Psoas muscle (tissue), 8 donors: ENCODE results near the gene NAA20. TPM values are rescaled to one million over a fixed set of nuclear protein-coding genes. Genes with fewer than 3 reads are reported as not detected.
A peak's percentile ranks its signal among the peaks of the same experiment; 100 is the strongest.

Experiments used
- ATAC-seq, 4 donors: fragments of 200-7000 bp; cut with Tn5 transposase; one replicate each; pipeline ENCODE4 v1.9.1; 2020; ENCODE audit warnings: moderate library complexity in 3 of 4, mild to moderate bottlenecking in 2 of 4
- DNase-seq, 2 donors: peaks; one replicate each; pipeline ENCODE4 v3.0.0-alpha.2; 2020
- H3K27ac ChIP-seq: fragments of 200-600 bp; one replicate; pipeline ENCODE4 v1.8.0; 2022
- H3K27me3 ChIP-seq, 3 donors: fragments of 200-600 bp in 1 of 3; one replicate each; pipeline versions ENCODE4 v1.6.1 to v1.8.0; 2013 to 2022; ENCODE audit warnings: low read length in 2 of 3, mild to moderate bottlenecking in 2 of 3, moderate library complexity in 1 of 3; ENCODE audit not compliant: insufficient read depth in 3 of 3
- H3K36me3 ChIP-seq, 2 donors: fragments of 200-600 bp in 1 of 2; one replicate each; pipeline versions ENCODE4 v1.6.1 to v1.8.0; 2013 to 2022; ENCODE audit warnings: low read depth in 1 of 2, mild to moderate bottlenecking in 1 of 2, moderate library complexity in 1 of 2; ENCODE audit not compliant: insufficient read depth in 1 of 2
- H3K4me1 ChIP-seq: fragments of 200-600 bp; one replicate; pipeline ENCODE4 v1.8.0; 2022
- H3K4me3 ChIP-seq: fragments of 200-600 bp; one replicate; pipeline ENCODE4 v1.8.0; 2022; ENCODE audit warnings: mild to moderate bottlenecking
- H3K9me3 ChIP-seq: fragments of 200-600 bp; one replicate; pipeline ENCODE4 v1.8.0; 2022
- WGBS, 3 donors: extraction: QIAGEN DNeasy Blood & Tissue Kit; methylation state at CpG; one replicate each; pipeline versions ENCODE4 v1.1.6 to v1.1.7; 2013; 5-methylcytosine and 5-hydroxymethylcytosine counted together
- intact Hi-C, 2 donors: fragments of 100-400 bp; cut with DNase I; formaldehyde crosslinking; loops; one replicate each; pipeline versions ENCODE4 v1.11.0 to v1.14.2; 2022
- polyA plus RNA-seq, 3 donors: library from polyadenylated mRNA; stranded (reverse); fragments of 200-250 nt; gene quantifications; one replicate each; pipeline ENCODE4 v1.2.3, GENCODE V29; 2013
- total RNA-seq, 4 donors: library from RNA; stranded (reverse); fragmentation: NEBNext Ultra II Directional in 2 of 4; extraction: Animal tissue kit (Norgen Biotek cat#: 25700) in 2 of 4; gene quantifications; one replicate each; pipeline versions ENCODE4 v1.2.1 to v1.2.4, GENCODE V29; 2021 to 2023
- TF ChIP-seq, protein P1 (sequence below): fragments of 200-600 bp; IDR thresholded peaks from one replicate; pipeline ENCODE4 v1.8.0; 2022; ENCODE audit warnings: antibody characterized with exemption
- donor health status: healthy with polysubstance abuse.
- donor health status: DM: no; HTN: no; CAD: no; lungs with moderate emphysema.
- donor health status: Bipolar disorder and iron deficiency.
- donor health status: healthy.
- donor health status: DM: yes; HTN: yes; CAD: no.
- donor health status: DM: no; HTN: no; CAD: no.
- donor health status: DM: no; HTN: no; CAD: no.
- donor health status: DM: yes; HTN: yes; CAD: no.

The NAA20 gene
- total and polyA plus RNA-seq, 7 donors, result 64.2 to 121 (median 95.4) TPM

GRCh38 chr20:20018366-20018765 is 1.2 kb downstream of the NAA20 start:
- WGBS, 3 donors, result 82 to 90% (median 90%) methylated on average over 8 of the region's 8 CpGs

DNA sequence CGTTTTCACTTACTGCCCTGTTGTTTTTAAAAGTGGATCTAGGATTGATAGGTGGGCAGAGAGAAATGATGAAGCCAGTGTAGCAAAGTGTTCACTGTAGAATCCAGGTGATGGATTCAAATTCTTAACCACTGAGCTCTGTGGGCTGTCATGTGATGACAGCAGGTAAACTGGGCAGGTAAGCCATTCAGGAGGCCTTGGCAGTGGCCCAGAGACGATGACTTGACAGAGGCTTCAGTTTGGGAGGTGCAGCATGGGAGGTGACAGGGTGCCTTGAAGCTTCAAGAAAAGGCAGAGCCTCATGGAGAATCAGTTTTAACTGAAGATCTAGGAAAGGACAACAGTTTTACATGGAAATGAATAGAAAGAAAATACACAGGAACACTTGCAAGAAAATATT is 2.0 kb downstream of the NAA20 start:
- ATAC-seq (no peak), DNase-seq (no peak)
- 56 to 82% (median 70%) methylated on average over 2 of the region's 2 CpGs for WGBS, 3 donors
- peaks cover 48% of the 10 kb centered on the region for H3K4me1 ChIP-seq
- peak overlapping the region; percentile 100 for H3K4me3 ChIP-seq
- intact Hi-C loops, result loop anchor here in 1 of 2 donors (5.0 kb wide), 1 partner anchor 33 kb away; the partner anchor contains the start of genes CFAP61 and CRNKL1
- TF ChIP-seq, protein P1, sequence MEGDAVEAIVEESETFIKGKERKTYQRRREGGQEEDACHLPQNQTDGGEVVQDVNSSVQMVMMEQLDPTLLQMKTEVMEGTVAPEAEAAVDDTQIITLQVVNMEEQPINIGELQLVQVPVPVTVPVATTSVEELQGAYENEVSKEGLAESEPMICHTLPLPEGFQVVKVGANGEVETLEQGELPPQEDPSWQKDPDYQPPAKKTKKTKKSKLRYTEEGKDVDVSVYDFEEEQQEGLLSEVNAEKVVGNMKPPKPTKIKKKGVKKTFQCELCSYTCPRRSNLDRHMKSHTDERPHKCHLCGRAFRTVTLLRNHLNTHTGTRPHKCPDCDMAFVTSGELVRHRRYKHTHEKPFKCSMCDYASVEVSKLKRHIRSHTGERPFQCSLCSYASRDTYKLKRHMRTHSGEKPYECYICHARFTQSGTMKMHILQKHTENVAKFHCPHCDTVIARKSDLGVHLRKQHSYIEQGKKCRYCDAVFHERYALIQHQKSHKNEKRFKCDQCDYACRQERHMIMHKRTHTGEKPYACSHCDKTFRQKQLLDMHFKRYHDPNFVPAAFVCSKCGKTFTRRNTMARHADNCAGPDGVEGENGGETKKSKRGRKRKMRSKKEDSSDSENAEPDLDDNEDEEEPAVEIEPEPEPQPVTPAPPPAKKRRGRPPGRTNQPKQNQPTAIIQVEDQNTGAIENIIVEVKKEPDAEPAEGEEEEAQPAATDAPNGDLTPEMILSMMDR, result no peak
- no peaks in the 10 kb centered on the region for H3K27me3 ChIP-seq
- no peak overlapping the region for H3K27ac ChIP-seq
- peaks cover 10 to 36% of the 10 kb centered on the region in 2 donors for H3K36me3 ChIP-seq
- H3K9me3 ChIP-seq, result no peaks in the 10 kb centered on the region

More at GRCh38 chr20:20018366-20018765, 1.2 kb downstream of the NAA20 start:
- DNase-seq (no peak), ATAC-seq (no peak)
- H3K9me3 ChIP-seq, result no peaks in the 10 kb centered on the region
- H3K4me1 ChIP-seq, result peaks cover 47% of the 10 kb centered on the region
- peaks cover 10 to 33% of the 10 kb centered on the region in 2 donors for H3K36me3 ChIP-seq
- TF ChIP-seq, protein P1, result no peak
- intact Hi-C loops, result loop anchor here in 1 of 2 donors (5.0 kb wide), 1 partner anchor 34 kb away; the partner anchor contains the start of genes CFAP61 and CRNKL1
- H3K27ac ChIP-seq, result no peak overlapping the region
- H3K27me3 ChIP-seq, result no peaks in the 10 kb centered on the region
- peak overlapping the region; percentile 100 for H3K4me3 ChIP-seq

DNA sequence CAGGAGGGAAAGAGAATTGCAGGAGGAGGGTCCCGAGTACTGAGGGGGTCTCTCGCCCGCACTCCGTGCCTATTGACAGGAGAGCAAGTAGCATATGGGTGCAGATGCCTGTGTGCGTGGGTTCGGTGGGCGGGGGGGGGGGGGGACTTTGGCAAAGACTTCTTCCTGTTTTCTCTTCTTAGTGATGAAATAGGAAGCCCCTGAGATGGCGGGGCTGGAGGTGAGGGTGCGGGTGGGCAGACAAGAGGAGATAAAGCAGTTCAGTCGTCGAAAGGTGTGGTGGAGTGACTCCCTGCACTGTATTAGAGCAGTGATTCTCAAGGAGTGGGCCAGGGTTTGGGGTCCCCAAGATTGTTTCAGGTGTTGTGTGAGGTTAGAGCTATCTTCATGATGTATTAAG is 3.7 kb downstream of the NAA20 start:
- Histone ChIP-seq H3K36me3 (peaks cover 10 to 41% of the 10 kb centered on the region in 2 donors), H3K27ac (no peak overlapping the region), H3K4me1 (peaks cover 62% of the 10 kb centered on the region), H3K27me3 (no peaks in the 10 kb centered on the region), H3K9me3 (no peaks in the 10 kb centered on the region), H3K4me3 (no peak overlapping the region)
- intact Hi-C loops, result no loop called here
- WGBS, 3 donors, result 84 to 91% (median 87%) methylated on average over 11 of the region's 11 CpGs
- ATAC-seq (no peak), DNase-seq (no peak)
- TF ChIP-seq, protein P1, result no peak

DNA sequence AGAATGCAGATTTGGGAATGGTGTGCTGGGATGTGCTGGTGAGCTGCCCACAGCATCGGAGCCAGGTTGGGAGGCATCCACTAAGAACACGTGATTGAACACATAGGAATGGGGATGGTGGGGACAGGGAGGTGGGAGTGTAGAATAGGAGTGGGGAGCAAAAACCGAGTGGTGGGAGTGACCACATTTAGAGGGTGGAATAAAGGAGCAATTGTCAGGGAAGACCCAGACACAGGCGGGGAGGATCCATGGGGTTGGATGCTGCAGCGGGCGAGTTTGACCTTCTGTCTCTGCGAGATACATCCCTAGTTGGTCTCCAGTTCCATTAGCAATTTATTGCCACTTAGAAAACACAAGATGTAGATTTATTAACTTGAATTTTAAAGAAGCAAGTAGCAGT is 4.7 kb downstream of the NAA20 start:
- Histone ChIP-seq H3K4me1 (peaks cover 59% of the 10 kb centered on the region), H3K36me3 (peaks cover 10 to 49% of the 10 kb centered on the region in 2 donors), H3K4me3 (no peak overlapping the region), H3K27me3 (no peaks in the 10 kb centered on the region), H3K9me3 (no peaks in the 10 kb centered on the region), H3K27ac (peak overlapping the region; percentile 24)
- intact Hi-C loops, result no loop called here
- TF ChIP-seq, protein P1, result no peak
- no peak for ATAC-seq
- WGBS, 3 donors, result 67 to 78% (median 70%) methylated on average over 7 of the region's 7 CpGs
- DNase-seq, result no peak

DNA sequence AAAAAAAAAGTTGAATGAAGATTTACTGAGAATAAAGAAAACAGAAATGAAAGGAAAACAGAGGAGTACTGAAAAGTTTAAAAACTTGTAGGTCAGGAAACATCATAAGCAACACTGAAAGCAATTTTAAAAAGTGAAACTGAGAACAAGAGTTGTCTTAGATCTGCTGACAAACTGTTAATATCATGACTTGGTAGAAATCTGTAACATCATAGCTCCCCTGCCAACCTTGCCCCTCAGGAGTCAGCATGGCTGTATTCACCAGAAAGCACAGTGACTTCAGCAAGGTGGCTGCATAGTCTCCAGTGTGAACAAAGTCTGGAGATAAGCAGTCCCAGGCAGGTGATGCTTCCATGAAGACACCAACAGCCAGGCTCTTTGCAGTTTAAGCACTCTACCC is 5.3 kb downstream of the NAA20 start:
- intact Hi-C loops, result no loop called here
- TF ChIP-seq, protein P1, result no peak
- no peak overlapping the region for H3K4me3 ChIP-seq
- H3K27ac ChIP-seq, result no peak overlapping the region
- DNase-seq, result no peak
- no peak for ATAC-seq
- H3K9me3 ChIP-seq, result no peaks in the 10 kb centered on the region
- H3K27me3 ChIP-seq, result no peaks in the 10 kb centered on the region
- H3K4me1 ChIP-seq, result peaks cover 64% of the 10 kb centered on the region
- H3K36me3 ChIP-seq, result peaks cover 10 to 56% of the 10 kb centered on the region in 2 donors
